ENCODE results near the gene PRDM16.

The PRDM16 gene

DNA sequence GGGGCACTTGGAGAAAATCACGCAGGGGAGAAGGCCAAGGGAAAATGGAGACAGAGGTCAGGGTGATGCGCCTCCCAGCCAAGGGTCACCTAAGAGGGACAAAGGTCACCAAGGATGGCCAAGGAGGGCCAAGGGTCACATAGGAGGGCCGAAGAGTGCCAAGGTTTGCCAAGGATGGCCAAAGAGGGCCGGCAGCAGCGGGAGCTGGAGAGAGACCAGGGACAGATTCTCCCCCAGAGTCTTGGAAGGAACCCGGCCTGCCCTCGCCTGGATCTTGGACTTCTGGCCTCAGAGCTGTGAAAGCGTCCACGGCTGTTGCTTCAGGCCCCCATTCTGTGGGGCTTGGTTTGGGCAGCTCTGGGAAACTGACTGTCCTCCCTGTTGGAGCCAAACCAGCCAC is 359.9 kb downstream of the PRDM16 start:
- DNase-seq: no peak

DNA sequence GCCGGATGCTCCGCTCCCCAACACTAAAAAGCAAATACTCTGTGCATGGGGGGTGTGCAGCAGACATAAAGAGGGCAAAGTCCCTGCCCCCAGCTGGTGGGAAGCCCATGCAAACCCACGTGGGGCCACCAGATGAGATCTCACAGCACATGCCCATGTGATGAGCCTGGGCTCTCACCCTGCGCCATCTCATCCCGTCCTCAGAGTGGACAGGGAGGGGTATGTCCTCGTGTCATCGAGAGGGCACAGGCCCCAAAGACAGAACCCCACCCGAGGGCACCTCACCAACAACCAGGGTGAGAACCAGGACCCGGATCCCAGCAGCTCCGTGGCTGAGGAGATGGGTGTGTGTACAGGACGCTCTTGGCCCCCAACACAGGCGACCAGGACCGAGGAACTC is 360.3 kb downstream of the PRDM16 start:
- no peak for DNase-seq

DNA sequence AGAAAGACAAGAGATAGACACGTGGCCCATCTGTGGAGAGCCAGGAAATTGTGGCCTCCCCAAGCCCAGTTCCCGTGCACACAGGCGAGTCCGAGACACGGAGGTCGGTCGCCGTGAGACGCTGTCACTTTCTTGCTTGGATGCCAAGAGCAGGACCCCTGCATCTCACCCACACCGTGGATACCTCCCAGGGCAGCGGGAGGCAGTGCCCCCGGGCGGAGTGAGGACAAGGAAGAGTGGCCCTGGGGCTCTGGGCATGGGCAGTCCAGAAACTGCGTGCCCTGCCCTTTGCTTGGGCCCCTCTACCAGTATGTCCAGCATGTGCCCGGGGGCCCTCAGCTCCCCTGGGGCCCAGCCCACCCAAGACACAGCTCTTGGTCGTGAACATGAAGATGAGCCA is 360.8 kb downstream of the PRDM16 start:
- no peak for DNase-seq

DNA sequence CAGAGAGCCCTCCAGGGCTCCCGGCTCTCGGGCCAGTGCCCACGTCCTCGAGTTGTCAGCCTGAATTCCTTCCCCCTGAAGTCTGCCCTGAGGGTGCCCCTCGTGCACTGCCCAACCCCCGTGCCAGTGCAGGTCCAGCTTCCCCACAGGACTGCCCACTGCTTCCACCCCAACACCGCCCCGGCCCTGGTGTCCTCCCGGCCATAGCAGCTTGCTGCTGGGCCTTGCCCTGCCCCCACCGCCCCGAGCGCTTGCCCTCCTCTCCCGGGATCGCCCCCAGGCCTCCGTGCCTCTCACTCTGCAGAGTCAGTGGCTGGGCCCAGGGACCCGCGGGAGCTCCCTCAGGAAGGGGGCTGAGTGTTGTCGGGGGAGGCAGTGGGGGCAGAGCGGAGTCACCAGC is 361.4 kb downstream of the PRDM16 start:
- DNase-seq: no peak

DNA sequence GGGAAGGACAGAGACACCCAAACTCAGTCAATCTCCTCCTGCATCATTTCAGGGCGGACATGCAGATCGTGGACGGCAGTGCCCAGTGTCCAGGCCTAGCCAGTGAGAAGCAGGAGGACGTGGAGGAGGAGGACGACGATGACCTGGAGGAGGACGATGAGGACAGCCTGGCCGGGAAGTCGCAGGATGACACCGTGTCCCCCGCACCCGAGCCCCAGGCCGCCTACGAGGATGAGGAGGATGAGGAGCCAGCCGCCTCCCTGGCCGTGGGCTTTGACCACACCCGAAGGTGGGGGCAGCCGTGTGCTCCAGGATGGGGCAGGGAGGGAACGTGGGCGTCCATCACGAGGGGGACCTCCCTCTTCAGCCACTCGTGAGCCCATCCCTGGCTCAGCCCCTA is 361.8 kb downstream of the PRDM16 start:
- no peak for DNase-seq

DNA sequence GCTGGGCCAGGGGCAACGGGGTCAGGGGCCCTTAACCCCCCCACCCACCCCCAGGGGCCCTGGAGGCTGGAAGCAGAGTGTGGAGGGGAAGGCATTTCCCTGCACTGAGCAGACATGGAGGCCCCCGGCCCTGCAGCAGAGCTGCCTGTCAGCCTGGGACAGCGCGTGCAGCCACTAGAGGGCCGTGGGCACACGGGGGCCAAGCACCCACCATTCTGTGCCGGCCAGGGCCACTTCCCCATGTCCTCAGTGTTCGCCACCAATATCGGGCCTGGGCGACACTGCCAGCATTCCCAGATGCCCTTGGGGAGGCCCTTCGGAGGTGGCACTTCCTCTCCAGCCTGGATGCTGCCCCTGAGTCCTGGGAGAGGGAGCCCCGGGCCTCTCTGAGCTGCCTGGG is 362.3 kb downstream of the PRDM16 start:
- no peak for DNase-seq

DNA sequence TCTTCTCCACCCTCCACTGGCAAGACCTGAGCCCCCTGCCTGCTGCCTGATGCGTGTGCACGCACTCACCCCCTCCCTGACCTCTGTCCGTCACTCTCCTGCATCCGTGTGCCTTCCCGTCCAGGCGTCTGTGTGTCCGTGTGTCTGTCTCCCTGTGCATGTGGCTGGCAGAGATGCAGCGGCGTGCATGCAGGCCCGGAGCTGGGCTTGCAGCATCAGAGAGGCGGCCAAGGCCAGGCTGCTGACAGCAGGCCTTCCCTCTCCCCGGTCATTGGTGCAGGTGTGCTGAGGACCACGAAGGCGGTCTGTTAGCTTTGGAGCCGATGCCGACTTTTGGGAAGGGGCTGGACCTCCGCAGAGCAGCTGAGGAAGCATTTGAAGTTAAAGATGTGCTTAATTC is 362.7 kb downstream of the PRDM16 start:
- no peak for DNase-seq

DNA sequence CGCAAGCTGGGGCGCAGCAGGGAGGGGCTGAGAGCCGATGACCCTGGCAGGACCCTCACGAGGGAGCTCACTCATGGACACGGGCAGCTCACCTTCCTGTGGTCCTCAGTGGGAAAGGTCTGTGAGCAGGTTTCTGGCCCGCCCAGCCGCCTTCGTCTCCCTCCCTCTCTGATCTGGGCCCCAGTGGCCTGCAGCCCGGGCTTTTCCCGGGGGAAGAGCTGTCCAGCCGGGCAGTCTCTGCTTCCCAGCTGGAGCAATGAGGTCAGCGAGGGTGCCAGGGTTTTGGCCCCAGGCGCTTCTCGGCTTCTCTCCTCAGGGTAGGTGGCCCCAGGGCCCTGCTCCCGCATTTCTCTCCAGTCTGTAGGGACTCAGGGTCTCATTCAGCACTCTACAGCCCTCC is 363.3 kb downstream of the PRDM16 start:
- DNase-seq: no peak

DNA sequence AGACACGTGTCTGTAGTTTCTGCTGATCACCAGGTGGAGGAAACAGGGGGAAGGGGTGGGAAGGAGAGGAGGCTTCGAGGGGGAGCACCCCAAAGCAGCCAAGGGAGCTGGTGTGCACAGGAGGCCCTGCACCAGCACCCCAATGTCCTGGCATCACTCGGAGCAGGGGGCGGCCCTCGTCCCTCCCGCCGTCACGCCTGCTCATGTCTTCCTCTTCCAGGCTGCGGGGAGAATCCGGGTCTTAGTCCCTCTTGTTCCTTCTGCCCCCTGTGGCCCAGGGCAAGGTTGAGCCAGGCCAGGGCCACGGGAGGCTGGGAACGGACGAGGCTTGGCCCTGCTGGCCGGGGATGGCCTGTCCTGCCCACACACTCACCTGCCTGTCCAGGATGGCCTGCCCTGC is 364.1 kb downstream of the PRDM16 start:
- DNase-seq: no peak

DNA sequence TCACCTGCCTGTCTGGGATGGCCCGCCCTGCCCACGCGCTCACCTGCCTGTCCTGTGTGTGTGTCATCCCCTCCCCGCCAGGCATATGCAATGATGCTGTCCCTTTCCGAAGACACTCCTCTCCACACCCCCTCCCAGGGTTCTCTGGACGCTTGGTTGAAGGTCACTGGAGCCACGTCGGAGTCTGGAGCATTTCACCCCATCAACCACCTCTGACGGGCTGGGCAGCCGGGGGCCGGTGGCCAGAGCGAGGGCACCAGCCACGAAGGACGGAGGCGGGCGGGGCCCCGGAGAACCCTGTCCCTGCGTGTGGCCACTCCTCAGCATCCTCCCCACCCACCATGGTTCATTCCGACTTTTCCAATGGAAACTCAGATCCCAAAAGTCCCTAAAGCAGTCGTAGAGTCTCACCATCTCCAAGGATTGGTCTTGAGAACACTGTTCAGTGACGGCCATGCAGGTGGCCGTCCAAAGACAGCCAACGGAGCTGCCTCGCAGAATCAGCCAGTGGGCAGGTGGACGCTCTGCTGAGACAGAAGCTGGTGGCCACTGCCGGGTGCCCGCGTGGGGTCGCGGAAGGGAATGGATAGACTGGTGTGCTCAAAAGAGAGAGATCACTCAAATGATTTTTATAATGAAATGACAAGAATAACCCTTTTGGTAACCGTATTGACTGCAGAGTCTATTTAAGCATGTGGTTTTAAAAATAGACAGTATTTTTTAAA is 364.8 kb downstream of the PRDM16 start:
- DNase-seq: no peak

DNA sequence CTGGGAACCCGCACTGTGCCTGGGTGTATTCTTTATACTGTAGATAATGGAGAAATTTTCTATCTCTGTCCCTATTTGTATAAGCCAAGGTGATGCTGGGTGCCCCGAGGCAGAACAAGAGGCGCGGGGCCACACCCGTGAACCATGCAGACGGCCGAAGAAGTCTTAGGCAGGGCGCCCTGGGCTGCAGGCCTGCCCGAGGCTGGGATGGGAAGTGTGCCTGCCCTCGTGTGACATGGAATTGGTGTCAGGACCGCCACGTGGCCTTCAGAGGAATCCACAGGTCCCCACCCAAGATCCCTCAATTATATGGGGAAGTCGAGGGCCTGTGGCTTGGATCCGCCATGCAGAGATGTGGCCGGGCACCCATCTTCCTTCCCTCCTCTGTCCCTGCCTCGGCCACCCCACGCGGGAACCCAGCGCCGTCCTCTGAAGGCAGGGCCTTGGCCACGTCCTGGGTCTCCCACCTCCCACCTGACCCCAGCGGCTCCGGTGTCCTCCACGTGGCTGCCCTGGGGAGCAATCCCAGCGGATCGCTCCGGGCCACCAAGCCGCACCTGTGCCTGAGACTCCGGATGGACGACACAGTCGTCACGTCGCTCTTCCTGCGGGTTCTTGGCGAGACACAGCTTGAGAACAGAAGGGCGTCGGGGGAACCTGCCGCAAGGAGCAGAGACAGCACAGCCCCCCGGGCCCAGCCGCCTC is 365.6 kb downstream of the PRDM16 start:
- no peak for DNase-seq

DNA sequence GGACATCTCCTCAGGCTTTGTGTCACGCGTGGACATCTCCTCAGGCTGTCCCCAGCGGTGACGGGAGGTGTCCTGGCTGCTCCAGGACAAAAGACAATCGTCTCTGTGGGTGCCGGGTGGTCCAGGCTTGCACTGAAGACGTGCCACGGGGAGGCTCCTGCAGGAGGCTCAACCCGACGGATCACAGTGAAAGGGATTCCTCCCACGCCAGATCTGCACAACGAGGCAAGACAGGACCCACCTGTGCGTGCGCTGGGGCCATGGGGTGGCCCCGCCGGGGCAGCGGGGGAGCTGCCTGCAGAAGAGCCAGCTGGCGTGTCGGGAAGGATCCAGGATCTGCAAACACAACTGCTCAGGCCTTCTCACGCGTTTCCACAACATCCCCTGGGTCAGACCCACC is 366.7 kb downstream of the PRDM16 start:
- DNase-seq: no peak

DNA sequence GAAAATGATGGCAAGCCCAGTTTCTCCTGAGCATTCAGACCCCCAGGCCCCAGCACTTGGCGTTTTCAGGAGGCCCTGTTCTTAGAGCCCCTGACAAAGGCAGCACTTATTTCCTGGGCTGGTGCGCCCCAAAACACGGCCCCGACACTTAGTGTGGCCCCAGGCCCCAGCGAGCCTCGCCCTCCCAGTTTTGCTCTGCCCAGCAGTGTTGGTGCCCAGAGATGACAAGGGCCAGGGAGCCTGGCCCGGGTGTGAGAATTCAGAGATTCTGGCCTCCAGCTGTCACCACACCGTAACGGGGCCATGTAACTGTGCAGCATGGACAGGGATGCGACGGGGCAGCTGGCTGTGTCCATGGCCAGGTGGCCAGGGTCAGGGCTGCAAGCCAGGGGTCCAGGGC is 367.4 kb downstream of the PRDM16 start:
- DNase-seq: no peak

DNA sequence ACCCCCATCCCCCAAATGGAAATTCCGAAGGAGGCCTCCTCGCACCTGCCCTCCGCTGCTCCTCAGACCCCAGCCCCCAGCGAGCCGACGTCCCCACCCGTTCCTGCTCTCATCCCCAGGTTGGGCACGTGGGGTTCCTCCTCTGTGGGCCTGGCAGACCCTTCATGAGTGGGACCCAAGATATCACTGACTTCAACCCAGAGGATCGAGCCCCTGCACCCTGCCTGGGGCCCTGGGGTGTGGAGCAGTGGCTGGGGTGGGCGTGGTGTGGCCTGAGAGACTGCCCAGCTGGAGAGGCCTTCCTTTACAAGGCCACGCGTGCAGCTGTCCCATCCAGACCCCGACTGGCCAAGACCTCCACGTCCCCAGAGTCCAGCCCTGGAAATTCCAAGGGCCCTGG is 367.9 kb downstream of the PRDM16 start:
- no peak for DNase-seq

DNA sequence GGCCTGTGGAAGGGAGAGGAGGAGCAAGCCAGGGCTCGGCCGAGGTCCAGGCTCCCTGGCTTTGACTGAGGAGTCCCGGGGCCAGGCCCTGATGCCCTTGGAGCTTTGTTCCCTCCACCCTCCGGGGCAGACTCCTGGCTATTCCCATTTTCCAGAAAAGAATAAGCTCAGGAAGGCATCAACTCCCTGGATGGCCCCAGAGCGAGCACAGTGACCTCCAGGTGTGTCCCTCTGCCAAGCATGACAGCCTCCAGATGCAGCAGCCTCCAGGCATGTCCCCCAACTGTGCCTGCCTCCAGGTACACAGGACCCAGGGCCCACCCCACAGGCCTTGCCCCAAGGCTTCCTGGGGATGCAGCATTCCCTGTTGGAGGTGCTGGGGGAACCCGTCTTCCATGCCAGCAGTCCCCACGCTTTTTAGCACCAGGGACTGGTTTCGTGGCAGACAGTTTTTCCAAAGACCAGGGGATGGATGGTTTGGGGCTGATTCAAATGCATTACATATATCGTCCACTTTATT is 369.7 kb downstream of the PRDM16 start:
- no peak for DNase-seq

DNA sequence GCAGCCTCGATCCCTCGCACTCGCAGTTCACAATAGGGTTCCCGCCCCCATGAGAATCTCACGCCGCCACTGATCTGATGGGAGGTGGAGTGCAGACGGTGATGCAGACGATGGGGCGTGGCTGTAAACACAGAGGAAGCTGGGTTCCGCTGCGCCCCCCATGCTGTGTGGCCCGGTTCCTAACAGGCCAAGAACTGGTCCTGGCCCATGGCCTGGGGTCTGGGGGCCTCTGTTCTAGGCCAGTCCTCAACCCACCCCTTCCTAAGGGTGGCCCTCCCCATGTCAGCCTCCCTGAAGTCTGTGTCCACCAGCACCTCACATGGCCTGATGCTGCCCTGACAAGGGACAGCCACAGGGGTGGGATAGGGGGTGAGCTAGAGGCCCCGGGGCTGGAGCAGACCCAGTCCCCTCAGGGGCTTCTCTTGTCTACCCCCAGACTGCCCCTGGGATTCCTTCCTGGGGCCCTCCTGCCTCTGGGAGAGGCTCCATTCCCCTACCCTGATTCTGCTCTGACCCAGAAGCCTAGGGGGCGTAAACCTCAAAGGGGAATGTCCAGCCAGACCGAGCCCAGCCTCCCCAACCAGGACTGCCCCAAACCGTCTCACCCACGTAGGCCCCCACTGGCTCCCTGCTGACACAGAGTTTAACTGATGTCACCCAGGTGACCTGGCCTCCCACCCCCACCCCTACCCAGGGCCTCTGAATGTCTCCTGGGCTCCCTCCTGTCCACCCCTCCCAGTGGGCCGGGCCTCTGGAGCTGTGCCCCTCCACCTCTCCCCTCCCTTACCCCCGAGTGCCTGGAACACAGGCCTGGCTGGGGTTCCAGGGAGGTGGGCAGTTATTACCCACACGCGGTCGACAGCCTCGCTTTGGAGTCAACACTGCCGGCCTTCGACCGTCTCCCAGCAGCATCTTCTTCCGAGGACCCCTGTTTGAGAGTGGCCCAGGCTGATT is 370.6 kb downstream of the PRDM16 start:
- no peak for DNase-seq

DNA sequence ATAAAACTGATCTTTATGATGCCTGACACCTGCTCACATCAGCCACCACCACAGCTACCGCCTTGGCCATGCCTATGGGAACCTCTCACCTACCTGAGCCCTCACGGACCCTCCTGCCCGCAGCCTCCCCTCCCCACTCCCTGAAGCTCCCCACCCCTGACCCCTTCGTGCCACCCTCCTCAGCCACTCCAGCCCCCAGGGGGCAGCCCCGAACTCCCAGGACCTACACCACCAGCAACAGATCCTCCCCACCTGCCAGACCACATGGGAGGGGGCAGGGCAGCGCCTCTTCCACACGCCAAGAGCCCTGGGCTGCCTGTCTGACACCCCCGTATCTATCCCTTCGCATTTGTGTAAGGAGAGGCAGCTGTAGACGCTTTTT is 371.3 kb downstream of the PRDM16 start:
- no peak for DNase-seq

DNA sequence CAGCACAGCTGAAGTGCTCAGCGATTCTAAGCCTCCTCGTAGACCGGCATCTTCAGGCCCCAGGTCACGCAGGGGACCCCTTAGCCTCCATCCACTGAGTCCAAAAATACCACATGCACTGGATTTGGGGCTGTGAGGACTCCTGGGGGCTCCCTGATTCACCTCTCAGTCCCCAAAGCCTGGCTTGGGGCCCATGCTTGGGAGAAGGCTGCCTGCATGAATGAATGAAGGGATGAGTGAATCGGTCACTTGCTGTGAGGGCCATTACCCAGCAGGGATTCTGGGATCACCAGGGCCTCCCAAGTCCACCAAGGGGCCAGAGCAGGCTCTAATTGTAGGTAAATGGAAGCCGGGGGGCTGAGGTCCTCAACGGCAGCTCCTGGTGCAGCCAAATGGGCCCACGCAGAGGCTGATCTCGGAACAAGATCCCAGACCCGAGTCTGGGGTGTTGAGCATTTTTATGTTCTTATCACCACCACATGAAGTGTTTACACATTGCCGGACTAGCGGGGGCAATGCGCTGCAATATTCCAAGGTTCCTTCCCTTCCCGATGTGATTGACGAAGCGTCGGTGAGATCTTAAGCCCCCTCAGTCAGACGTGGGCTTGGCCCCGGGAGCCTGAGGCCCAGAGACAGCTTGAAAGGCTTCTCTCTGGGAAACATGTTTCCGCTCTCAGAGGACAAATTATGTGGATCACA is 371.9 kb downstream of the PRDM16 start:
- DNase-seq: no peak

DNA sequence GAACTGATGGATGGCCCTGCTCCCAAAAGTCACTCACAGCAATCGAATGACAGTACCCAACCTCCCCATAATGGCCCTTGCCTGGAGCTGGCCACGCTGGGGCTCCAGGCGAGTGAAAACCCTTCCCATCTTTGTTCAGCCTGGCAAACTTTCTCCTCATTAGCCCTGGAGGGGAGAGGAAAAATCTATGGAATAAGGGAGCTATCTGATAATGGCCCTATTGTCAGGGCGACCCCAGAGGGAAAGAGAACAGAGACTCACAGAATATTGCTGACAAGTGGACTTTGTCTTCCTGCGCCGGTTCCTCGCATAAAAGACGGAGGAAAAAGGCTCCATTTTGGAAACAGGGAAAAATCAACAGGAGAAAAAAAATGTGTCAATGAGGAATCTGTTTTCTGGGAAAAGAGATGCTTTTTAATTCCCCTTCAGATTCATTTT is 372.4 kb downstream of the PRDM16 start:
- no peak for DNase-seq

DNA sequence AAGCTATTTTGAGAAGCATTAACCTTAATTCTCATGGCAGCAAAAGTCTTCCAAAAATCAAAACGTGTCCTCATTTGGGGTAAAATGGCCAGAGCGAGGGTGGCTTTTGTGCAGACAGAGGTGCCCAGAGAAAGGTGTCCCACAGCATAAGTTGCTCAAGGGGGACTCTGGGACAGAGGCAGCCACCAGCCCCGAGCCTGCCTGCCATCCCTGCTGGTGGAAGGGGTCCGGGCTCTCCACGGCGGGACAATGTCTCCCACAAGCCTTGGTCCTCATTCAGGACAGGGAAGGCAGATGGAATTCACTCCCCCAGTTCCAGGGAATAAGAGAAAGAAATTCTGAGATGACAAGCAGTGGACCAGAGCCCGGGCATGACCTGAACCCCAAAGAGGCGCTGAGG is 372.9 kb downstream of the PRDM16 start:
- DNase-seq: no peak

DNA sequence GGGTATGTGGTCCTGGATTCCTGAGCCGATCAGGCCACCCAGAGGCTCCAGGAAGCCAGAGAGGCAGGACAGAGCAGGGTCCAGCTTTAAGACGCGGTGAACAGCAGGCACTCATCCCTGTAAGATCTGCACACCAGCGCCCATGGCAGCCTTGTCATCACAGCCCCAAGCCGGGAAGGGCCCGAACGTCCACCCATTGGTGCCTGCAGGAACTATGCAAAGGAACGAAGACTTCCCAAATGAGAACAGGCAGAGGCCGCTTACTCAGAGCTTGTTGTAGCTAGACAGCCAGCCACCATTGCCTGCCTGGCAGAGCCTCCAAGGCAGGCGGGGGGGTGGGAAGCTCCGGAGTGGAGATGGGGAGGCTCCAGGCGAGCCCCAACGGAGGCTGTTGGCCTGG is 373.3 kb downstream of the PRDM16 start:
- DNase-seq: no peak

DNA sequence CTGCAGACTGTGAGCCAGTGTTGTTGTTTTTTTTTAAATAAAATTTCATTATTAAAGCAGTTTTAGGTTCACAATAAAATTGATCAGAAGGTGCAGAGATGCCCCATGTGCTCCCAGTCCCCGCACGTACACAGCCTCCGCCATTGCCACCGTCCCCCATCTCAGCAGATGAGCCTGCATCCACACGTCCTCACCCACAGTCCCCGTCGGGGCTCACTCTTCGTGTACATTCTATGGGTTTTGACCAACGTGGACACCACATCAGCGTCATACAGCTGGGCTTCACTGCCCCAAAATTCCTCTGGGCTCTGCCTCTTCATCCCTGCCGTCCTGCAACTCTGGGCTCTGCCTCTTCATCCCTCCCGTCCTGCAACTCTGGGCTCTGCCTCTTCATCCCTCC is 373.9 kb downstream of the PRDM16 start:
- DNase-seq: no peak

DNA sequence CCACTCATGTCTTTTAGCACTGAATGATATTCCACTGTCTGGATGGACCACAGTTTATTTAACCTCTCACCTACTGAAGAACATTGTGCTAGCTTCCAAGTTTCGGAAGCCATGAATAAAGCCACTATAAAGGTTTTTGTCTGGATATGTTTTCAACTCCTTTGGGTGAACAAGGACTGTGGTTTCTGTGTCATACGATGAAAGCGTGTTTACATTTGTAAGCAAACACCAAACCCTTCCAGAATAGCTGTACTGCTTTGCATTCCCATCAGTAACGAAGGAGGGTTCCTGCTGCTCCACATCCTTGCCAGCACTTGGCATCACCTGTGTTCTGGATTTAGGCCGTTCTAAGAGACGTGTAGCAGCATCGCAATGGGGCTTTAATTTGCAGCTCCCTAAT is 374.8 kb downstream of the PRDM16 start:
- DNase-seq: no peak
